Neutrophil (primary cell): ENCODE measurements around the gene SOCS1.

ENCODE experiments used
- H3K27ac ChIP-seq: fragments of 200-600 bp; sonication (generic); 2 replicates; pipeline ENCODE4 v1.5.1; 2016; ENCODE audit warnings: mild to moderate bottlenecking, moderate library complexity
- H3K27me3 ChIP-seq: fragments of 200-600 bp; sonication (generic); 2 replicates; pipeline ENCODE4 v1.6.0; 2016; ENCODE audit warnings: mild to moderate bottlenecking
- H3K36me3 ChIP-seq: fragments of 200-600 bp; sonication (generic); 2 replicates; pipeline ENCODE4 v1.5.1; 2017
- H3K4me1 ChIP-seq, 2 experiments: fragments of 200-600 bp in 1 of 2; sonication (generic) in 1 of 2; 1 replicate in 1 of 2; 2 replicates in 1 of 2; pipeline versions ENCODE4 v1.5.1 to v1.6.1; 2013 to 2016; ENCODE audit warnings: low read depth in 1 of 2, low read length in 1 of 2, mild to moderate bottlenecking in 1 of 2, moderate library complexity in 1 of 2; ENCODE audit not compliant: control insufficient read depth in 1 of 2, insufficient read depth in 1 of 2
- H3K4me3 ChIP-seq, 2 experiments: fragments of 200-600 bp in 1 of 2; sonication (generic) in 1 of 2; 1 replicate in 1 of 2; 2 replicates in 1 of 2; pipeline ENCODE4 v1.5.1; 2013 to 2016; ENCODE audit warnings: low read depth in 1 of 2, low read length in 1 of 2, mild to moderate bottlenecking in 1 of 2, moderate library complexity in 1 of 2
- H3K9me3 ChIP-seq: fragments of 200-600 bp; sonication (generic); 2 replicates; pipeline ENCODE4 v1.5.1; 2016
- CTCF ChIP-seq: fragments of 200-600 bp; sonication (generic); IDR thresholded peaks from 2 replicates; pipeline ENCODE4 v1.5.1; 2016; ENCODE audit warnings: antibody characterized with exemption

The SOCS1 gene

GRCh38 chr16:11205065-11205699, 50.8 kb downstream of the SOCS1 start:
- Histone ChIP-seq H3K4me3 (no peak overlapping the region), H3K4me1 (peaks cover 12 to 51% of the 10 kb centered on the region in 2 experiments), H3K36me3 (no peaks in the 10 kb centered on the region), H3K27ac (no peak overlapping the region), H3K9me3 (no peaks in the 10 kb centered on the region), H3K27me3 (peaks cover 49% of the 10 kb centered on the region)
- TF ChIP-seq CTCF, result no peak

- peaks cover 43% of the 10 kb centered on the region for H3K27me3 ChIP-seq
- H3K27ac ChIP-seq, result no peak overlapping the region
Observed at GRCh38 chr16:11204513-11205047, 51.4 kb downstream of the SOCS1 start.

More at GRCh38 chr16:11204513-11205047, 51.4 kb downstream of the SOCS1 start:
- Histone ChIP-seq H3K36me3 (no peaks in the 10 kb centered on the region), H3K4me3 (no peak overlapping the region), H3K9me3 (no peaks in the 10 kb centered on the region), H3K4me1 (peaks cover 9 to 49% of the 10 kb centered on the region in 2 experiments)
- TF ChIP-seq CTCF, result no peak
